ENCODE measurements around the gene ST6GALNAC3.
"Not testable (repeated sequence)": the region's sequence is repeated elsewhere in the genome, so short reads cannot be mapped to it uniquely, and the experiment has no call there.

The ST6GALNAC3 gene

DNA sequence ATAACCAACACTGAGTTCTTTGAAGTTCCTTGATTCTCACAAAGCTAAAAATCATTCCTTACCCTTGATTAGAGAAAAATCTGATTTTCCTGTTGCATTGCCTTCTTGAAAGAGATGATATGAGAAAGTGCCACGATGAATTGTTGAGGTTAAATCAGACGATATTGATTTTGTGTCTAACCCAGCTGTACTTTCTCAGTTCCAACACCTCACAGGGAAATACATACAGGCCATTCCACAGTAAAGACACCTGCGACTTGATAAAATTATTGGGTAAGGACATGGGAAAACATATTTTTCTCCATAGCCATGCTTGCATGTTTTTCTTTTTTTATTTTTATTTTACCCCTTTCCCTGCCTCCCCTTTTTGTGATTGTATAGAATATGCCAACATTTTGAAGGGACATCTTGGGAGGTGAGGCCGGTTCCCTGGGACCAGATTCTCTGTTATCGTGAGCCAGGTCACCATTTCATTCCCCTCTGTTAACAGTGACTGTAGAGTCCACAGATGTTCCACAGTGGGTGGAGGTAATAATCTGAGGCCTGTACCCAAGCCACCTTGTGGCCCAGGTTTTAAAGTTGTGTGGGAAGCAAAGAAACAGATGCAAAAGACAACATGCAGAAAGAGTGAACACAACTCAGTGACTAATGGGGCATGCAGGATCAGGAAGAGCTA, 537.4 kb downstream of the ST6GALNAC3 start:
- in situ Hi-C loops (cut with HindIII; ENCODE audit: low sequenced_read_pairs) = no loop called here

DNA sequence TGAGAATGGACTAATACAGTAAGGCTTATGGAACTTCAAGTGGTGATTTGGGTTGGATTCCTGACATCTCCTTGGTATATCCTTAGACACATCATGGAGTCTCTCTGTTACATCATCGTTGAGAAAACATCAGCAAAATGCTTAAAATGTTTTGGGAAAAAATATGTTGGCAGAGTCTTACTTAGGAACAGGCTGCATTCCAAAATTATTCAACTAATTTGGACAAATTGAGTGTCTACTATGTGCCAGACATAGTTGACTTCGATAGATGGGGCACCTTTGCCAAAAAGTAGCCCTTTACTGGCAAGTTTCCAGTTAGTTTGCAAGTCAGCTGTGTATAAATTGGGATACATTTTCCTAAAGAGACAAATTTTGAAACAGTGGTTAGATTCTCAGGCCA, 539.3 kb downstream of the ST6GALNAC3 start:
- in situ Hi-C loops (cut with HindIII; ENCODE audit: low sequenced_read_pairs) = no loop called here

DNA sequence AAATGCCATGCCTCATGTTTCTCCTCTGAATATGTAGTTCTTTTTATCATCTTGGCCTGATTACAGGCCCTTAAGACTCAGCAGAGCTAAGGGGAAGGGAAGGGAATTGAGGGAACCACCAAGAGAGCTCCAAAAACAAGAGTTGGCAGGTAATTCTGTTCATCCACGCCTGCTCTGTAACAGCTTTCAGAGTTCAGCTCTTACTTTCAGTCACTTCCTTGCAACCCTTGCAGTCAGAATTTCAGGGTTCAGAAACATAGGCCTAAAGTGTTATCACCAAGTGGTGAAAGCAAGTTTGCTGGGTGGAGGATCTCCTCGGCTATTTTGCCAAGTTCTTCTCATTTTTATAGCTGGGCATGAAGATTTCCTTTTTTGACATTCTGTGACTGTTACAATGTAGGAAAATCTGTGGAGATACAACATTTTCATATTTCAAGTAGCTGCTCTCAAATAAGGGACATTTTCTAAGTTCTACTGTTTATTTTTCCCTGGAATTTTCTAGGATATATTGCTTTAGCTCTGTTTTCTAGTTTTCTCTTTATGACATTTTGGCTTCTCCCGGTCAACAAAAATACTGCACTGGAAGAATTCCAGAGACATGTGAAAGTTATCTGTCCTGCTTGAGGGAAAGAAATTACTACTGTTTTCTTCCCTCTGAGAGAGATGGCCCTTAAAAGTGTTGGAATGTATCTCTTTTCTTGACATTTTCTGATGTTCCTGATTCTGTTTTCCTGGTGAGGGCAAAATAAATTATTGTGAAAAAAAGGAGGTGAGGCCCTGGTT, 540.9 kb downstream of the ST6GALNAC3 start:
- in situ Hi-C loops (cut with HindIII; ENCODE audit: low sequenced_read_pairs) = no loop called here

DNA sequence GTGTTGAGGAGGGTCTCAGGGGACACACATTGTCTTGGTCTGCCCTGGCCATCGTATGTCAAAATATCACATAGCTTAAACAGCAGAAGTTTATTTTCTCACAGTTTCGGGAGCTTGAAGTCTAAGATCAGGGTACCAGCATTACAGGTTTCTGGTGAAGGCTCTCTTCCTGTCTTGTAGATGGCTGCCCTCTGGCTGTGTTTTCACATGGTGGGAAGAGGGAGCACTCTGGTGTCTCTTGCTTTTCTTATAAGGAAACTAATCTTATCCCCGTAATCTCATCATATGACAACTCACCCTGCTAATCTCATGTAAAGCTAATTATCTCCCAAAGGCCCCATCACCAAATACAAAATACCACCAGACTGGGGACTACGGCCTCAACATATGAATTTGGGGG, 545.8 kb downstream of the ST6GALNAC3 start:
- in situ Hi-C loops (cut with HindIII; ENCODE audit: low sequenced_read_pairs) = no loop called here

DNA sequence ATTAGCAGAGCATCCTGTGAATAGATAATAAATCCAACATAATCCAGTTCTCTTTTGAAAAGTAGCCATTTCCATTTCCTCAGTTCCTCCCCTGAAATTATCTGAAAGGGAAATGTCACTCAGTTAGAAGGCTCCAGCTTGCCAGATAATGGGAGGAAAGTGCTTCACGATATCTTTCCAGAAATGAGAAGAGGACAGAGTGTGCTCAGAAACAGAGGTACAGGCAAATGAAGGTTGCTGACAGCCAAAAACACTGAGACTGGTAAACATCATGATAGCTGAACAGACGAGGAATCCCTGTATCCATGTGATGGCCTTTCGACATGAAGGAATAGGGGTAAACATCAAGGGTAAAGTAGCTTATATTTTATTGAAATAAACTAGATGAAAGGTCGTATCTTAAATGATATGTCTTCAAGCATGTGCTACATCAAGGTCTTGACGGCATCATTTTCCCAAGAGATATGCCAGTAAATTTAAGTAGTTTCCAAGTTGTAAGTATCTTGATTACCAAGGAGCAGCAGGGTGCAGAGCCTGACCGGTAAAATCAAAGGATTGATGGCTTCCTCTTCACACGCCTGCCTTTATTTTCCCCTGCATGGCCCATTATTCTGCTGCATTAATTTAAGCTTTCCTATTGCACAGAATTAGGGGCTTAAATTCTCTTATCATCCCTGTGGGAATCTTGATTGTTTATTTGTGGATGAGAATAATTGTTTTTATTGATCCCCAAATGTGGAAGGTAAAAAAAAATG, 548.4 kb downstream of the ST6GALNAC3 start:
- in situ Hi-C loops (cut with HindIII; ENCODE audit: low sequenced_read_pairs) = no loop called here

DNA sequence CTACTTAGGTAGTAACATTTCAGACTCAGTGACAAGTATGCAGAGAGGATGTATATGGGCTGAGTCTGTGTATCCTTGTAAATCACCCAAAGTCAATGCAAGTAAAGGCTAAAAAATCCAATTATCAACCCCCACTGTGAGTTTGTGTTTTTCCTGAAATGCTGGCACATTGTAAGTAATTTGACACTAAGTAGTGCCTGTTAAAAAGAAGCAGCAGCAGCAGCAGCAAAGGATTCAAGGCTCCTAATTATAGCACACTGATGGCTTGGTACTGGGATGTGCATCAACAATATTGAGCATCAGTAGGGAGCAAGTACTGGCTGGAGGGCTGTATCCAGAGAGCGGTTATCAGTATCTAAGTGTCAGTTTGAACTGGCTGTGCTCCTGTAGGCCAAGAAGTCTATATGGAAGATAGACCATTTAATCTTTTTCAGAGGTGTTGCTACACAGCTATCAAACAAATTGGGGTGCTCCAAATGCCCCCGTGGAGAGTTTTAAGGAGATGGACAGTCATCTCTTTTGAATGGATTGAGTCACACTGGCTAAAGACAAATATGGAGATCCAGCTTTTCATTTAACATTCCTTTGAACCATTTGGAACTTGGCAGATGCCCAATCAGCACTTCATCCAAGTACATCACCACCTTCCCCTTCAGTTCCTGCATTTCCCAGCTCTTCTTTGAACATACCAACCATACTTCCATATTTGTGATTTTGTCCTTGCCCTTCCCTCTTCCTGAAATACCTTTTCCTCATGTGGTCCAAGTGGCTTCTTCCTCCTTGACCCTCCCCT, 551.5 kb downstream of the ST6GALNAC3 start:
- in situ Hi-C loops (cut with HindIII; ENCODE audit: low sequenced_read_pairs) = no loop called here

DNA sequence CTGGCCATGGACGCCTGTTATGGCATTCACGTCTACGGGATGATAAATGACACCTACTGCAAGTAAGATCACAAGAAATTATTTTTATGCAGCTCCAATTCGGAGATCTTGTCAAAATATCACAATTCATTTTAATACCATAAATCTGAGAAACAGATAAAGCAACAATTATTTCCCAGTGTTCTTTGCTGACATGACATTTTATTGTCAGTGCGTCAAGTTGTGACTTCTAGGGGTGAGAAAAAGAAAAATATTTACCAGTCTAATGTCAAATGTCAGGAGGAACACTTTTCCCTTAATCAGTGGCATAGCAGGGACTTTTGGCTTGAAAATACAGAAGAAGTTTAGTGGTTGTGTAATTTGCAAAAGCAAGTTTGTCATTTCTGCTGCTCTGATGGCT, 553.0 kb downstream of the ST6GALNAC3 start:
- in situ Hi-C loops (cut with HindIII; ENCODE audit: low sequenced_read_pairs) = no loop called here

DNA sequence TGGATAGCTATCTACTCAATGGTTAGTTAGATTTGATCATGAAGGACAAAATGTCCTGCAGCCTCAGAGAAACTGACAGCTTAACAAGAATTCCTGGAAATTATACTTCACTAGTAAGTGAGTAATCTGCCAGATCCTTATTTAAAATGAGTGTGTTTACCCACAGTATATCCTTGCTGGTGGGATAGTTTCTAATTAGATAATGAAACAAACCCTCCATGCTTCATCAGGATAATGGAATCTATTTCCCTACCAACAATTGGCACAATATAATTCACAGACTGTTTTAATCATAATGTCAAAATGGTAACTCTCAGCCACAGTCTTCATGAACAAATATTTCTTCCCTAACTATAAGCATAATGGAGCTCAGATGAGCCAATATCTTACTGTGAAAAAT, 553.4 kb downstream of the ST6GALNAC3 start:
- in situ Hi-C loops (cut with HindIII; ENCODE audit: low sequenced_read_pairs) = no loop called here

DNA sequence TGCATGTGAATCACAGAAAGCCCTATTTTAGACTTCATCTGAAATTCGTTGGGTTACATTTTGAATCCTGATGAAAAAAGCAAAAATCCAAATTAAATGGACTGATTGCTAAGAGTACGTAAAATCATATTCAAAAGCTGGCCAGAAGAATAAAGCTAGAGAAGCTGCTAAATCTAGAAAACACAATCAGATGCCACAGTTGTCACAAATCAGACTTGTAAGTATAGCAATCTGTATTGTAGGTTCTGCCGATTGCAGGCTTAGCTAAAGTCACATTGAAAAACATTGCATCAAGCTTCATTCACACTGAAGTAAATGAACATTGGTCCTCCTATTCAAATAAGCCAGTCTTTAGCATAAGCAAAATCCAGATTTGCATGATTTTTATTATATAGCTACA, 557.6 kb downstream of the ST6GALNAC3 start:
- in situ Hi-C loops (cut with HindIII; ENCODE audit: low sequenced_read_pairs) = no loop called here

DNA sequence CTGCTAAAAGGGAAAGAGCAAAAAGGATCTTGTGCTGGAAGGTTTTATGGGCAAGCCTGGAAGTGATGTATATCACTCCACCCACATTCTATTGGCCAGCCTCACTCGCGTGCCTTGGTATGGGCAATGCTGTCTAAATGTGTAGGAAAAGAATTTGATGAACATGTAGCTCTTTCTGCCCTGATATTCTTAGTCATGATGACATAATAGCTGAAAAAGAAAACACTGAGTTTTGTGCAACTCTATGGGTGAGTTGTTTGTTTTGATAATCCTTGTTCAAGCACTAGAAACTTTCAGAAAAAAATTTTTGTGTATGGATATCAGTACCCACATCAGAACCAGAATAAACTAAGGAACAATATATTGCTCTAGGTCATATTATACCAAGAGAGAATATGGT, 561.2 kb downstream of the ST6GALNAC3 start:
- in situ Hi-C loops (cut with HindIII; ENCODE audit: low sequenced_read_pairs) = no loop called here

DNA sequence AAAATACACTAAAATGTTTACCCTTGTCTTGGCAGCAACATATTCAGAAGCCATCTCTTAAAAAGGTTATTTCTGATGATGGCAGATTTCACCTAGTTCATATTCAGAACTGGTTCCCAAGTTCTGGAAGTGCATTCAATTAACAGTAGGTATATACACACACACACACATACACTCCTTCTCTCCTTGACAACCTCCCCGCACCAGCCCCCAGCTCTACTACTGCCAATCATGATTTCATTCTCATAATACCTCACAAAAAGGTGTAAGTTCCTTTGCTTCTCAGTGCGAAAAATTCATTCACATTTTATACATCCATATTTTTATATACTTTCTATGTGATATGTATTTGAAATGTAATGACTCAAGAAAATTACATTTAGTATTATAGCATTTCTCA, 564.6 kb downstream of the ST6GALNAC3 start:
- in situ Hi-C loops (cut with HindIII; ENCODE audit: low sequenced_read_pairs) = no loop called here

DNA sequence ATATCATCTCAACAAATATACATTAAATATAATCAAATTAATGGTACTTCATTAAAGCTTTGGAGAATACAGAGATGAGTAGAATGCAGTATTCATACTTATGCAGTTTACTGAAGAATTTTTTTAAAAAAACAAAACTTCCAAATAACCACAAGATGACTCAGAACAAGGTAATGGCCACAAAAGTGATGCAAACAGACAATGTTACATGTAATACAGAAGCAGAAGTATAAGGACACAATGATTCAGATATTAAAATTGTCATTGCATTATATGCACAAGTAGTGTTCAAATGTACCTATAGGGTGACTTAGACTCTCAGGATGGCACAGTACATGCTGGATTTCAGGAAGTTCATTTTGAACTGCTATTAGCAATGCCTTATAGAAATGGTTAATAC, 565.5 kb downstream of the ST6GALNAC3 start:
- in situ Hi-C loops (cut with HindIII; ENCODE audit: low sequenced_read_pairs) = no loop called here

DNA sequence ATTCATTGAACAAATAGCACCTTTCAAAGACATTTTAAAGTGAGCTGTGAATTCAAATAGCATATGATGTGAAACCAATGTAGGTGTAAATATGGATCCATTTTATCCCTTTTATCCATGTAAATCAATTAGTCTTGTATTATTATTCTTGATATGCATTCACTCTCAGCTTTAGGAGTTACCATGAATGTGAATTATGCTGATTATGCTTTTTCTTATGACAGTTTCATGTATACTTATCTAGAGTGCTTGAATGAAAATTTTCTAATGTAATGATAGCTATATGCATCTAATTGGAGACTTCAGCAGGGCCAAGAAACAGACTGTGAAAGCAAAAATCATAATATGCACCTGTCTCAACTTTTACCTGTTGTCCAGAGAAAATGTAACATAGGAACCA, 566.2 kb downstream of the ST6GALNAC3 start:
- in situ Hi-C loops (cut with HindIII; ENCODE audit: low sequenced_read_pairs) = no loop called here

DNA sequence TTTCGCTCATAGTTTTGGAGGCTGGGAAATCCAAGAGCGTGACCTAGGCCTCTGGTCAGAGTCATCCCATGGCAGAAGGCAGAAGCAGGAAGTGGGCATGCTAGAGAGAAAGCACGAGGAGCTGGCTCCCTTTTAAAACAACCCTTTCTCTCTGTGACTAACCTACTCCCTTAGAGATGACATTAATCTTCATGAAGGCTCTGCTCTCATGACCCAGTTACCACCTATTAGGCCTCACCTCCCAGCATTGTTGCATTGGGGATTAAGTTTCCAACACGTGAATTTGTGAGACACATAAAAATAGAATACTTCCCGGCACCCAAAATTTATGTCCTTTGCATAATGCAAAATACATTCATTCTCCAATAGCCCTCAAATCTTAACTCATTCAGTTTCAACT, 569.6 kb downstream of the ST6GALNAC3 start:
- in situ Hi-C loops (cut with HindIII; ENCODE audit: low sequenced_read_pairs) = no loop called here

DNA sequence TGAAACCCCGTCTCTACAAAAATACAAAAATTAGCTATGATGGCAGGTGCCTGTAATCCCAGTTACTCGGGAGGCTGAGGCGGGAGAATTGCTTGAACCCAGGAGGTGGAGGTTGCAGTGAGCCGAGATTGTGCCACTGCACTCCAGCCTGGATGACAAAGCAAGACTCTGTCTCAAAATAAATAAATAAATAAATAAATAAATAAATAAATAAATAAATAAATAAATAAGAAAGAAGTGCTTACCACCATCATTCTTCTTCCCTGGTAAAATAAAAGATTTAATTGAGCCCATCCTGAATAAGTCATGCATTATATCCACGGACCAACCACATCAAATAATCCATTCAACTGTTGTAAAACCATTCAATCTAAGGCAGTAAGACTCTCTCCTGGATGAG, 578.3 kb downstream of the ST6GALNAC3 start:
- in situ Hi-C loops (cut with HindIII; ENCODE audit: low sequenced_read_pairs) = not testable (repeated sequence)

DNA sequence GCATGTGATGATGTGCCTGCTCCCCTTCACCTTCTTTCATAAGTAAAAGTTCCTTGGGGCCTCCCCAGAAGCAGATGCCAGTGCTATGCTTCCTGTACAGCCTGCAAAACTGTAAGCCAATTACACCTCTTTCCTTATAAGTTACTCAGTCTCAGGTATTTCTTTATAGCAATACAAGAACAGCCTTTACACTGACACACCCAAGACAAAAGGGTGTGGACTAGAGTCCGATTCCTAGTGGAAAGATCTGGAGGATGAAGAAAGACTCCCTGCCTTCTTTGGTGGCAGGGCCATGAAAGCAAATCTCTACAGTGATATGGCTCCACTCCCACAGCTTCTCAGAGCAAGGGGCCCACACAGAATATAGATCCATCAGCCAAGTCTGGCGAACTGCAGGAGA, 583.1 kb downstream of the ST6GALNAC3 start:
- in situ Hi-C loops (cut with HindIII; ENCODE audit: low sequenced_read_pairs) = no loop called here

DNA sequence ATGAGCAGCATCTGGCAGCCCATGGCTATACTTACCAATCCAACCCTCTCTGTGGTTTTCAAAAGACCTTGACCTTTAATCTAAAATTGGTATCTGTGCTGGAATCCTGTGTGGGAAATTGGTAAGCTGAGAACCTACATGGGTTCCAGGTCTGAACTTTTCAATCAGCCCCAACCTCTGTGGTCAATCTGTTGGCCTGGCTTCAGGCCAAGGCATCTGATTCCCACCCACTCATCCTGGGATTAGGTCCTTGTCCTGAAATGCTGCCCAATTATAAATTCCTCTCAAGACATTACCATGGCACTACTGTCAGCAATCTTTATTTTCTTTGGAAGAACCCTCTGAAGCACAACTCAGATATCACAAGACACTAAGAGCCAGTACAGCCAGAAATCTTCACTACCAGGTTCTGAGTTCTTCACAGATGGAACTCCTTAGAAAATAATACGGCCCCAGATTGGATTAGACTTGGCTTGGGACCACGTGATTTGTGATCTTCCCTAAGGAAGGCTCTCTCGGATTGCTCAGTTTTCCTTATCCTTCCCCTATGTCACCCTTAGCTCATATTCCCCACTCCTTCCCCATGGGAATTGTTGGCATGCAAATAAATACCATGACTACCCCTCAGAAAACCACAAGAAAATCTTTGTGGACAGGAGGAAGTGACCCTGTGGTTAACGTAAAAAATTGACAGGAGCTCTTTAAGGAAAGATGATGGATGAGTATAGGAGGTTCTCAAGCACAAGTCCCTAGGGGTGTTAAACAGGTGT, 584.8 kb downstream of the ST6GALNAC3 start:
- in situ Hi-C loops (cut with HindIII; ENCODE audit: low sequenced_read_pairs) = no loop called here

DNA sequence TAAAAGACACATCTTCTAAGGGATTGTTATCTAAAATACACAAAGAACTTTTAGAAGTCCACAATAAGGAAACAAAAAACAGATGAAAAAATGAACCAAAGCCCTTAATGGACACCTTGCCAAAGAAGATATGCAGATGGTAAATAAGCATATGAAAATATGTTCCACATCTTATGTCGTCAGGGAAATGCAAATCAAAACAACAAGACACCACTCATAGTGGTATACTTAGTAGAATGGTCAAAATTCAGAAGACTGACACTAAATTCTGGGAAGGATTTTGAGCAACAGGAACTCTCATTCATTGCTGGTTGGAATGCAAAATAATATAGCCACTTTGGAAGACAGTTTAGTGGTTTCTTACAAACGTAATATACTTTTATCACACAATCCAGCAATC, 587.0 kb downstream of the ST6GALNAC3 start:
- in situ Hi-C loops (cut with HindIII; ENCODE audit: low sequenced_read_pairs) = no loop called here

DNA sequence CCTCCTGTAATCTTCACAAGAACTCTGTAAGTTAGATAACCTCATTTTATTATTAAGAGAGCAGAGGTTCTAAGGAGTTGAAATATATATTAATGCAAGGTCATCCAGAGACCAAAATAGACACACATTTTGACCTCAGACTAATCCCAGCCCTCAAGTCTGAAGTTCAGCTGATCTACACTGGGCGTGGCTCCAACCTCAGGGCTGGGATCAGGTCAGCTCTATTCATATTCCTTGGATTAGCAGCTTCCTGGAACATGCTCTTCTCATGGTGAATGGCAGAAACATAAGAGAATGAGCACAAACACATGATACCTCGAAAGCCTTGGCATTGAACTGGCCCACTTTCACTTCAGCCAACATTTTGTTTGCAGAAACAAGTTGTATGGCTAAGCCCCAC, 592.0 kb downstream of the ST6GALNAC3 start:
- in situ Hi-C loops (cut with HindIII; ENCODE audit: low sequenced_read_pairs) = no loop called here

DNA sequence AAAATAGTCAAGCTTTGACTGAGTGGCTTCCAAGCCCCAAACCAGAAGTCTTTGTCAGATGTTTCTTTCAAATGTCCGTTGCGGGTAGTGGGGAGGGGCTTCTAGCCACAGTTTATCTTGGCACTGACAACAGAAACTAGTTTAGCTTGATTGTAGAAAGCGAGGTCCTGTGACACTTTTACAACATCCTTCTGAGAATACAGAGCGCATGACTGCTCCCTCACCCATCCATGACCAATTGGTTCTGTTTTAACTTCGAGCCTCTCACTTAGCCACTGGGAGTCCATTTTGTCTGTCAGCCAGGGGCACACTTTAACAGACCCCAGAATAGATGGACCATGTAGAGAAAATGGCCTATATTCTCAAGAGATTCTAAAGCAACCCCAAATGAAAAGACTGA, 593.5 kb downstream of the ST6GALNAC3 start:
- in situ Hi-C loops (cut with HindIII; ENCODE audit: low sequenced_read_pairs) = no loop called here

Data from endothelial cell of hepatic sinusoid (primary cell).